K562 (cell line): Measurements from ENCODE around the gene TSTD1. TPM values are rescaled to one million over a fixed set of nuclear protein-coding genes. Genes with fewer than 3 reads are reported as not detected.

Source experiments
- EP300 ChIP-seq: IDR thresholded peaks from 2 replicates; pipeline ENCODE4 v1.6.1; 2012; ENCODE audit warnings: low read length, improper control_type of control experiment
- ETV5 ChIP-seq: sonication (generic); formaldehyde crosslinking; IDR thresholded peaks from 2 replicates; pipeline ENCODE4 v1.4.0; 2020; ENCODE audit warnings: low read depth, mild to moderate bottlenecking, missing genetic modification reagents
- GABPA ChIP-seq: fragments of 200-800 bp; sonication (Bioruptor generic); conservative IDR thresholded peaks from 2 replicates; pipeline ENCODE4 v1.6.1; 2016; ENCODE audit warnings: low read depth, missing genetic modification characterization, missing compliant biosample characterization
- HLTF ChIP-seq: fragments of 450-650 bp; IDR thresholded peaks from 2 replicates; pipeline ENCODE4 v1.6.1; 2016
- HNRNPK ChIP-seq: fragments of 200-400 bp; formaldehyde crosslinking; IDR thresholded peaks from one replicate; pipeline ENCODE4 v1.6.1; 2018; ENCODE audit warnings: mild to moderate bottlenecking, low read depth, low read length; ENCODE audit not compliant: poor library complexity, severe bottlenecking
- MTA3 ChIP-seq: fragments of 450-650 bp; formaldehyde crosslinking; IDR thresholded peaks from 2 replicates; pipeline ENCODE4 v1.6.1; 2017; ENCODE audit warnings: mild to moderate bottlenecking, borderline replicate concordance
- MYC ChIP-seq, 2 experiments: fragments of 250-450 bp in 1 of 2; sonication (Bioruptor Pico) in 1 of 2; IDR thresholded peaks; 2 replicates each; pipeline versions ENCODE4 v1.5.1 to v1.6.1; 2012 to 2021; ENCODE audit warnings: low read depth in 2 of 2, borderline replicate concordance in 1 of 2, improper control_type of control experiment in 1 of 2, low read length in 1 of 2, mild to moderate bottlenecking in 1 of 2, moderate library complexity in 1 of 2
- RBM15 ChIP-seq: fragments of 200-400 bp; formaldehyde crosslinking; IDR thresholded peaks from 2 replicates; pipeline ENCODE4 v1.6.1; 2018; ENCODE audit warnings: mild to moderate bottlenecking, low read length, moderate library complexity; ENCODE audit not compliant: insufficient read depth
- SMAD4 ChIP-seq: fragments of 250-450 bp; sonication (Bioruptor Pico); conservative IDR thresholded peaks from 2 replicates; pipeline ENCODE4 v1.8.0; 2021; ENCODE audit warnings: inconsistent platforms, mild to moderate bottlenecking, moderate library complexity
- SMARCB1 ChIP-seq: IDR thresholded peaks from 2 replicates; pipeline ENCODE4 v1.6.1; 2011; ENCODE audit warnings: improper control_type of control experiment, low read depth; ENCODE audit not compliant: insufficient read length
- SRF ChIP-seq, 2 experiments: fragments of 250-450, 450-650 bp in 1 of 2; sonication (Bioruptor Pico) in 1 of 2; sonication (generic) in 1 of 2; formaldehyde crosslinking; IDR thresholded peaks; 2 replicates each; pipeline versions ENCODE4 v1.5.0 to v1.5.1; 2020 to 2022; ENCODE audit warnings: mild to moderate bottlenecking in 1 of 2, missing genetic modification reagents in 1 of 2
- ZNF24 ChIP-seq: fragments of 450-650 bp; IDR thresholded peaks from 2 replicates; pipeline ENCODE4 v1.6.1; 2016
- ZNF395 ChIP-seq: fragments of 200-800 bp; sonication (Bioruptor generic); IDR thresholded peaks from 2 replicates; pipeline ENCODE4 v1.6.1; 2017; ENCODE audit warnings: missing genetic modification characterization, missing compliant biosample characterization
- ZNF592 ChIP-seq: fragments of 450-650 bp; IDR thresholded peaks from 2 replicates; pipeline ENCODE4 v1.6.1; 2017; ENCODE audit warnings: antibody characterized with exemption, mild to moderate bottlenecking
- polyA plus RNA-seq, 8 experiments: library from polyadenylated mRNA; depleted of rRNA in 4 of 8; stranded (reverse) in 5 of 8; unstranded in 3 of 8; fragments of >200 nt; fragmentation: Nextera tagmentation in 2 of 8; fragmentation: Illumina TruSeq in 1 of 8; extraction: Ambion mirVana in 2 of 8; extraction: Trizol in 1 of 8; gene quantifications; 2 replicates each; pipeline versions ENCODE4 v1.2.1 to v1.2.3, GENCODE V29; 2011 to 2014; ENCODE audit warnings: inconsistent platforms in 1 of 8, missing spikeins in 1 of 8
- total RNA-seq, 7 experiments: library from RNA; depleted of rRNA in 6 of 7; stranded (reverse); fragments of >200 nt in 6 of 7; fragmentation: Illumina TruSeq in 2 of 7; extraction: Trizol in 2 of 7; gene quantifications; 2 replicates each; pipeline versions ENCODE4 v1.2.1 to v1.2.3, GENCODE V29; 2011 to 2021; ENCODE audit warnings: low replicate concordance in 1 of 7
- TF ChIP-seq, protein P1 (sequence below): fragments of 450-650 bp; IDR thresholded peaks from 2 replicates; pipeline ENCODE4 v1.7.1; 2018; ENCODE audit warnings: mild to moderate bottlenecking, low read depth; ENCODE audit not compliant: partially characterized antibody
- TF ChIP-seq, protein P2 (sequence below): sonication (generic); formaldehyde crosslinking; IDR thresholded peaks from 2 replicates; pipeline ENCODE4 v1.8.1; 2022; ENCODE audit warnings: missing genetic modification reagents

Gene TSTD1
- total and polyA plus RNA-seq, 9 of the 15 experiments (the other 6 are each of a cell fraction or from before 2014, with no cell fraction given) = 0.23 to 0.53 TPM; not detected in 7

DNA sequence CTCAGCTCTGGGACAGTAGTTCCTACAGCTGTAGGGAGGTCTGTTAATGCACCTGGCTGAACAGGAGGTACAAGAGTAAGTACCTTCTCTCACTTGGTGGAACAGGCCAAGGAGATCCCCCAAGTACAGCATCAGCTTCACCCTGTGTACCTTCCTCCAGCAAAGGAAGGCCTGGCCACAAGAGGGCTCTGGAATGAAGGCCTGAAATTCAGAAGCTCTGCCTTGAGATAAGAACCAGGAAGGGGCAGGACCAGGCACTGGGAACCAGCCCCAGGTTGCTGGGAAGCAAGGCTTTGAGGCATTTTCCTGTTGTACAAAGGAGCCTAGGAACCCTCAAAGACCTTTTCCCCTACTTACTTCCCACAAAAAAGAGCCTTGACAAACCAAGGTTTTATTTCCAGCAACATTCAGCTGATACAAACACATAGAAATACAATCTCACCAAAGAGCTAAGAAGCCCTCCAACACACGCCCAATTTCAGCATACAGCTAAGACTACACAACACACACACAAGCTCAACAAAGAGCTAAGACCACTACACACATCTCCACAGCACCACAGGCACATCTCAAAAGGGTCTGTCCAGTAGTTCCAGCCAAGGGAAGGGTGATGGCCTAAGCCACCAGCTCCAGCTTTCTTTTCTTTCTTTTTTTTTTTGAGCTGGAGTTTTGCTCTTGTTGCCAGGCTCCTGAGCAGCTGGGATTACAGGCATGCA, 41.3 kb downstream of the TSTD1 start (continued):
- TF ChIP-seq, protein P1, sequence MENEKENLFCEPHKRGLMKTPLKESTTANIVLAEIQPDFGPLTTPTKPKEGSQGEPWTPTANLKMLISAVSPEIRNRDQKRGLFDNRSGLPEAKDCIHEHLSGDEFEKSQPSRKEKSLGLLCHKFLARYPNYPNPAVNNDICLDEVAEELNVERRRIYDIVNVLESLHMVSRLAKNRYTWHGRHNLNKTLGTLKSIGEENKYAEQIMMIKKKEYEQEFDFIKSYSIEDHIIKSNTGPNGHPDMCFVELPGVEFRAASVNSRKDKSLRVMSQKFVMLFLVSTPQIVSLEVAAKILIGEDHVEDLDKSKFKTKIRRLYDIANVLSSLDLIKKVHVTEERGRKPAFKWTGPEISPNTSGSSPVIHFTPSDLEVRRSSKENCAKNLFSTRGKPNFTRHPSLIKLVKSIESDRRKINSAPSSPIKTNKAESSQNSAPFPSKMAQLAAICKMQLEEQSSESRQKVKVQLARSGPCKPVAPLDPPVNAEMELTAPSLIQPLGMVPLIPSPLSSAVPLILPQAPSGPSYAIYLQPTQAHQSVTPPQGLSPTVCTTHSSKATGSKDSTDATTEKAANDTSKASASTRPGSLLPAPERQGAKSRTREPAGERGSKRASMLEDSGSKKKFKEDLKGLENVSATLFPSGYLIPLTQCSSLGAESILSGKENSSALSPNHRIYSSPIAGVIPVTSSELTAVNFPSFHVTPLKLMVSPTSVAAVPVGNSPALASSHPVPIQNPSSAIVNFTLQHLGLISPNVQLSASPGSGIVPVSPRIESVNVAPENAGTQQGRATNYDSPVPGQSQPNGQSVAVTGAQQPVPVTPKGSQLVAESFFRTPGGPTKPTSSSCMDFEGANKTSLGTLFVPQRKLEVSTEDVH = peak; percentile 30
- peak; percentile 64 for TF ChIP-seq ZNF592
- no peak for TF ChIP-seq SMARCB1
- TF ChIP-seq SMAD4 (CRISPR knock-in tag) = no peak
- TF ChIP-seq EP300 = peak; percentile 29; the same call in 1 of the 2 replicates
- TF ChIP-seq MTA3 = 0 out of 2 replicates have a peak, but pooled peaks have one; percentile 37
- peak; percentile 47; the same call in 1 of the 2 replicates for TF ChIP-seq GABPA
- 0 out of 2 replicates have a peak, but pooled peaks have one; percentile 17 for TF ChIP-seq MYC (IDR thresholded peaks at IDR 0.05; ENCODE audit: low read depth, low read length)
- TF ChIP-seq MYC (CRISPR knock-in tag; IDR thresholded peaks at IDR 0.05; ENCODE audit: borderline replicate concordance, low read depth) = no peak
- TF ChIP-seq ZNF24 = 0 out of 2 replicates have a peak, but pooled peaks have one; percentile 33
- TF ChIP-seq ETV5 = peak; percentile 82; the same call in 1 of the 2 replicates
- no peak for TF ChIP-seq SRF (CRISPR knock-in tag; IDR thresholded peaks at IDR 0.05)
- TF ChIP-seq HLTF = 0 out of 2 replicates have a peak, but pooled peaks have one; percentile 16
- TF ChIP-seq ZNF395 = no peak
- TF ChIP-seq HNRNPK = no peak
- TF ChIP-seq, protein P2, sequence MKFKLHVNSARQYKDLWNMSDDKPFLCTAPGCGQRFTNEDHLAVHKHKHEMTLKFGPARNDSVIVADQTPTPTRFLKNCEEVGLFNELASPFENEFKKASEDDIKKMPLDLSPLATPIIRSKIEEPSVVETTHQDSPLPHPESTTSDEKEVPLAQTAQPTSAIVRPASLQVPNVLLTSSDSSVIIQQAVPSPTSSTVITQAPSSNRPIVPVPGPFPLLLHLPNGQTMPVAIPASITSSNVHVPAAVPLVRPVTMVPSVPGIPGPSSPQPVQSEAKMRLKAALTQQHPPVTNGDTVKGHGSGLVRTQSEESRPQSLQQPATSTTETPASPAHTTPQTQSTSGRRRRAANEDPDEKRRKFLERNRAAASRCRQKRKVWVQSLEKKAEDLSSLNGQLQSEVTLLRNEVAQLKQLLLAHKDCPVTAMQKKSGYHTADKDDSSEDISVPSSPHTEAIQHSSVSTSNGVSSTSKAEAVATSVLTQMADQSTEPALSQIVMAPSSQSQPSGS = no peak
- TF ChIP-seq RBM15 = no peak
